ENCODE results near the gene STUB1.

DNA sequence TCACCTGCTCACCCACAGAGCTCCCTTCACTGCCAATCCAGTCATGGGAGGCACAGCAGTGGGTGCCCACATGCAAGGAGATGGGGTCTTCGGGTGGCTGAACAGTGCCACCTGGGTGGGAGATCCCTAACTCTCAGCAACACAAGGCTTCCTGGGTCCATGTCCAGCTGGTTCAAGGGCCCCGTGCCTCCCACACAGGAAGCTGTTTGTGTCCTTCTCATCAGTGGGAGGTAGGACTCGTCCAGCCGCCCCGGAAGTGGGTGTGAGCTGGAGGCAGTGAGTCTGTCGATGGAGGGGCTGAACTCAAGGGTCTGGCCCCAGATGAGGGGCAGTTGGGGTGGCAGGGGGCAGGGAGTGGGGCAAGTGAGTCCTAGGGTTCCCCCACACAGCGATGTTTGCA is 23.8 kb downstream of the STUB1 start:
- TF ChIP-seq, protein P1, sequence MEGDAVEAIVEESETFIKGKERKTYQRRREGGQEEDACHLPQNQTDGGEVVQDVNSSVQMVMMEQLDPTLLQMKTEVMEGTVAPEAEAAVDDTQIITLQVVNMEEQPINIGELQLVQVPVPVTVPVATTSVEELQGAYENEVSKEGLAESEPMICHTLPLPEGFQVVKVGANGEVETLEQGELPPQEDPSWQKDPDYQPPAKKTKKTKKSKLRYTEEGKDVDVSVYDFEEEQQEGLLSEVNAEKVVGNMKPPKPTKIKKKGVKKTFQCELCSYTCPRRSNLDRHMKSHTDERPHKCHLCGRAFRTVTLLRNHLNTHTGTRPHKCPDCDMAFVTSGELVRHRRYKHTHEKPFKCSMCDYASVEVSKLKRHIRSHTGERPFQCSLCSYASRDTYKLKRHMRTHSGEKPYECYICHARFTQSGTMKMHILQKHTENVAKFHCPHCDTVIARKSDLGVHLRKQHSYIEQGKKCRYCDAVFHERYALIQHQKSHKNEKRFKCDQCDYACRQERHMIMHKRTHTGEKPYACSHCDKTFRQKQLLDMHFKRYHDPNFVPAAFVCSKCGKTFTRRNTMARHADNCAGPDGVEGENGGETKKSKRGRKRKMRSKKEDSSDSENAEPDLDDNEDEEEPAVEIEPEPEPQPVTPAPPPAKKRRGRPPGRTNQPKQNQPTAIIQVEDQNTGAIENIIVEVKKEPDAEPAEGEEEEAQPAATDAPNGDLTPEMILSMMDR (conservative IDR thresholded peaks at IDR 0.05; ENCODE audit: low read length), result no peak
- TF ChIP-seq EZH2phosphoT487 (IDR thresholded peaks at IDR 0.05; ENCODE audit: borderline replicate concordance, low read depth, low read length), result no peak

All from OCI-LY7 (cell line).